NCI-H1694 (cell line): Measurements from ENCODE around the gene NEK6.
"Not testable (repeated sequence)": the region's sequence is repeated elsewhere in the genome, so short reads cannot be mapped to it uniquely, and the experiment has no call there.

Experiments used
- DNase-seq: peaks from one replicate; lab custom pipeline; 2025; lab: John Stamatoyannopoulos, UW

Gene NEK6

DNA sequence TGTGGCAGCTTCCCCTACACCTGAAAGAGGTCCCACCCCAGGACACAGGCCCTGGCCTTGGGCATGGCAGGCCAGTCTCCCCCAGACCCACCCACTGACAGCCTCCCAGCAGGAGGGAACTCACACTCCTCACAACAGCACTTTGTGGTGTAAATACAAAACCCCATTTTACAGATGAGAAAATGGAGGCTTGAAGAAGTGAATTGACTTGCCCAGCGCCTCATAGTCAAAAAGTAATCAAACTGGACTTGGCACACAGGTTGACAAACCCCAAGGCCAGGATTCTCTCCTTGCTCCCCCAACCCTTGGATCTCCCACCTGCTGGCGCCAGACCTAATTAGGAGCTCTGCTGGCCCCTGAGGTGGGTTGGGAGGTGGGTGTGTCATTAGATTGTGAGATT lies 29.2 kb upstream of the NEK6 start:
- no peak for DNase-seq

- no peak for DNase-seq
Measured at GRCh38 chr9:124231095-124231737, 26.5 kb upstream of the NEK6 start.

GRCh38 chr9:124238546-124239140 lies 19.1 kb upstream of the NEK6 start:
- DNase-seq, result no peak

DNA sequence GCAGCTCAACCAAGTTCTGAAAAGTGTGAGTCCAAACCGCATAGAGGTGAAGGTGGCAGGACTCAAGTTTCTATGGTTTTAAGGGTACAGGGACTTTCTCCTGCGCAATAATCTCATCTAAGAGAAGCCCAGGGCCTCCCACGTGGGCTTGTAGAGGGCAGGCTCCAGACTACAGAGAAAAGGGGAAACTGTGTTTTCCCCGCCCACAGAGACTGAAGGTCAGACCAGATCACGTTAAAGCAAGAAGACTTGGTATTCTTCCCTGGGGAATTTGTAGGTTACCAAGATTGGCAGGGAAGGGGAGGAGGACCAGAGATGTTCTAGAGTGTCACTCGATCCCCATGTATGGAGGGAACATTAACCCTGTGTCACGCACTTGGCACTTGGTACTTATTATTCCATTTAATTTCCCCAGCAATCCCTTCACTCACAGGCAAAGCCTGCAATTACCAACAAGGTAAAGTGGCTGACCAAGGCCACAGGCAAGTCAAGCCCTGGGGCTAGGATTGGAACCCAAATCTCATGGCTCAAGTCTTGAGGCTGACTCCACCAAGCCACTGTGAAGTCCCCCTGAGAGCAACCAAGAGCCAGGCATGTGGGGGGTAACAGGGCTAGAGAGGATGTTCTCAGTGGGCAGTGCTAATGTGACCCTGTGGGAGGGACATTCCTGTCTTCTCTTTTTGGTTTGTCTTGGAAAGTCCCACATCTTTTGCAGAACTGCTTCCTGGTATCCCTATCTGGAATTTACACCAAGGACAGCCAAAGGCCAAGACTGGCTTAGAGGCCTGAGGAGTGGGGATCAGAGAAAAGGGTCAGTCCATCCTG lies 18.3 kb upstream of the NEK6 start:
- no peak for DNase-seq

DNA sequence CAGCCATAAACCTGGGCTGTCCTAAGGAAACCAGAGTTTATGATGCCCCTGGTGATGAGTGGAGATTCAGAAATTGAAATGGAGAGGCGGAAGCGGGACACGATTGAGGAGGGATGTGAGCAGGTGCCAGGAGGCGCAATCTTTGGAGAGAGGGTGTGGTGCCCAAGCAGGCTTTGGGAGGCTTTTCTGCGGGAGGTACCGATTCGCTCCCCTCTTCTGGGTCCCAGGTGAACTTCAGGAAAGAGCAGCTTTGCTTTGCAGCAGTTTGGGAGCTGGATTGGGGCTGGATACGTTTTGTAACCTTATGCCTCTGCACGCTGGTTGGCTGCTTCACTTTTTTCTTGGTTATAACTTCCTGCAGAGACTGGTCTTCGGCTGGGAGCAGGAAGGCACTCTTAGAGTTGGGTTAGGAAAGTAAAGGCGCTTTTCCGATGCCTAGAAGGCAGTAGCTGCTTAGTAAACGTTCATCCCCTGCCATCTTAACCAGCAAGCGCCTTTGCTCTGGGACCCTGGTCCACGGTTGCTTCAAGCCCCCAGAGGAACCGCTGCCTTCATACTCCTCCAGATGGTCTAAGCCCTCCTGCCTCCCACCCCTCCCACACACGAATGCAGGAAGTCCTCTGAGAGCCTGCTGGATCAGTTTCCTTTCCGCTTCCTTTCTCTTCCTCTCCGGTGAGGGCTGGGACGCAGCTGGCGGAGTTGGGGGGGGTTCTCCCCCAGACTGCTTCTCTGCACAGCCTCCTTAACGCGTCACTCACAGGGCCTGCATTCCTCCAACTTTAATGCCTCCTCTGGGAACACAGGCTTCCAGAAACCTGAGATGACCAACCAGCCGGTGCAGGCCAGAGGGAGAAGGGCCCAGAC lies 15.2 kb upstream of the NEK6 start:
- no peak for DNase-seq

DNA sequence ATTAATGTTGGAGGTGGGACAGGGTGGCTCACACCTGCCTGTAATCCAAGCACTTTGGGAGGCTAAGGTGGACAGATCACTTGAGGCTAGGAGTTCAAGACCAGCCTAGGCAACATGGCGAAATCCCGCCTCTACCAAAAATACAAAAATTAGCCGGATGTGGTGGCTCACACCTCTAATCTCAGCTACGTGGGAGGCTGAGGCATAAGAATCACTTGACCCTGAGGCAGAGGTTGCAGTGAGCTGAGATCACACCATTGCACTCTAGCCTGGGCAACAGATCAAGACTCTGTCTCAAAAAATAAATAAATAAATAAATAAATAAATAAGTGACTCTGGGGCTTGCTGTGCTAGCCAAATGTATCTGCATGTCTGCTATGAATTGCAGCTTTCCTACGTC lies 10.4 kb upstream of the NEK6 start:
- DNase-seq, result not testable (repeated sequence)

GRCh38 chr9:124248066-124248465 lies 9.7 kb upstream of the NEK6 start:
- DNase-seq, result no peak

DNA sequence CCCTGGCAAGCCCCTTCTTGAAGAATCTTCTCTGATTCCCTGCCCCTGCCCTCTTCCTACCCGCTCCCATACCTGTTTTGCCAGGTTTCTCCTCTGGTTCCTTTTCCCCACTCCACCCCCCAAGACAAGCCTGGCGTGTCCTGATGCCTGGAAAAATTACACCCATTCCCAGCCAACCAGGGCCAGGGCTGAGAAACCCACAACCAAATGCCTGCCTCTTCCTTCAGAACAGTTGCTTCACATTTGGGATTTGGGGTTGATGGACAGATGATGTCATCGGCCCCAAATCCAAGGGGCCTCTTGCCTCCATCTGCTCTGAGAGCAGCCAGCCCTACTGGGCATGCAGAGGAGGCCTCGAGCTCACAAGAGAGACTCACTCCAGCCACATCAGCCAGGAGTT lies 8.8 kb upstream of the NEK6 start:
- DNase-seq, result peak; percentile 17

- peak; percentile 40 for DNase-seq
Measured at GRCh38 chr9:124251204-124251603, 6.5 kb upstream of the NEK6 start.

GRCh38 chr9:124251605-124252378 lies 6.0 kb upstream of the NEK6 start:
- no peak for DNase-seq

- not testable (repeated sequence) for DNase-seq
Measured at GRCh38 chr9:124252878-124253277, 4.9 kb upstream of the NEK6 start.

DNA sequence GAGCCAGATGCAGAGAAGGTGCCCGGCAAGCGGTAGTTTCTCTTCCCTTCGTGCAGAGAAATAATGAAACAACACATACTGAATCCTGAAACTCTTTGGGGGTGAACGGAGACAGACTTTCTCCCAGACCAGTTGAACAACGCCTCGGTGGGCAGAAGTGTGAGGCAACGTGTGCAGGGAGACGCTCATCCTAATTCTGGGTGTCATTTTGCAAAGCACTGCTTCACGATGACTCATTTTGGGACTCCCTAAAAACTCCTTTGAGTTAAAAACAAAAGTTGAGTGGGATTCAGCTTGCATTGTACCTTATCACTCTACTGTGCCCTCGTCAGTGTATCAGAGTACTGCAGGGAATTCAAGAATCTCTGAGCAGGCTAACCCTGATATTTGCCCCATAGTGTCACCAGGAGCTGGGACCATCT lies 3.5 kb upstream of the NEK6 start:
- no peak for DNase-seq

DNA sequence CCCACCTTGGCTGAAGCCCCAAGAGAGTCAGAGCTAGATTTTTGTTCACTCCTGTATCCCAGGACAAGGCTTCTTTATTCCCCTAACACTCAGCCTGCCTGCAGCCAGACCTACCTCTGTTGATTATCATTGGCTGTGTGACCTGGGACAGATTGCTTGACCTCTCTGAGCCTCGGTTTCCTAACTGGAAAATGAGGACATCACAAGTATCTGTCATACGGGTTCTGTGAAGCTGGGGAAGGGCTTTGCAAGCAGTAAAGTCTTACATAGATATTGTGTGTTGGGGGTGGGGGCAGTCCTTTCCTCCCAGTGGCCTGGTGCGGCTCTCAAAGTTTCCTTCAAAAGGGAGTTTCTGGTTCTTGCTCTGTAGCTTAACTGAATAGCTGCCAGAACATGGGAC lies 2.5 kb upstream of the NEK6 start:
- no peak for DNase-seq

GRCh38 chr9:124256517-124257069 lies 1.2 kb upstream of the NEK6 start:
- DNase-seq, result peak; percentile 47

GRCh38 chr9:124257070-124257843 lies 492 bp upstream of the NEK6 start:
- no peak for DNase-seq

GRCh38 chr9:124258607-124259157 lies 933 bp downstream of the NEK6 start:
- no peak for DNase-seq

- no peak for DNase-seq
Measured at GRCh38 chr9:124259158-124259808, 1.5 kb downstream of the NEK6 start.

- DNase-seq, result no peak
Measured at GRCh38 chr9:124260769-124261603, 3.2 kb downstream of the NEK6 start.
